Transverse colon (tissue), 3 donors: ENCODE results near the gene APLNR.

ENCODE experiments used
- CTCF ChIP-seq, 5 experiments: fragments of 200-600 bp in 3 of 5; fragments of 450-650 bp in 2 of 5; sonication (generic) in 3 of 5; IDR thresholded peaks; 1 replicate in 2 of 5; 2 replicates in 3 of 5; pipeline ENCODE4 v1.5.1; 2016 to 2017; ENCODE audit warnings: antibody characterized with exemption in 5 of 5, inconsistent platforms in 3 of 5, mild to moderate bottlenecking in 2 of 5, moderate library complexity in 1 of 5
- EP300 ChIP-seq: sonication (generic); formaldehyde crosslinking; IDR thresholded peaks from one replicate; pipeline ENCODE4 v1.6.1; 2017; ENCODE audit warnings: antibody characterized with exemption, low read depth
- POLR2A ChIP-seq: fragments of 450-650 bp; IDR thresholded peaks from one replicate; pipeline ENCODE4 v1.6.1; 2016; ENCODE audit warnings: antibody characterized with exemption, mild to moderate bottlenecking, moderate library complexity

DNA sequence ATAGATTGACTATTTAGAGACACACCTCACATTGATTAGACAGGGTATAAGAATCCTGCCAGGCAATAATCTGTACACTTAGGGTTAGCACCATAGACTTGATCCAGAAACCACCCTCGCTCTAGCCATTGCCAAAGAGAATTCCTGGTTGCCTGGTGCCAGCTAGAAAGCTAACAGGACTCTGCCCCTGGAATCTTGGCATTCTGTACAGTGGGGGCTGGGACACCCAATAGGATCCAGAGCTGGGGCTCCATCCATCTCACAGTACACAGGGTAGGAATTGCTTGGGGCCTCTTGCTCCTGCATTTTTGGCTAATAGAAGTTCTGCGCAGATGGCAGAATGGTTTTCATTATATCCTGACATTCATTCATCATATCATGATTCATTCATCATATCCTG is 3.0 kb upstream of the APLNR start:
- TF ChIP-seq EP300 (no peak), CTCF (IDR thresholded peaks at IDR 0.05) (no peak), POLR2A (no peak)
